Astrocyte of the cerebellum (primary cell): ENCODE results near the gene ONECUT3.

Source experiments
- DNase-seq: peaks from one replicate; pipeline ENCODE4 v3.0.0-alpha.2; 2011; ENCODE audit warnings: low read depth
- H3K4me3 ChIP-seq: 2 replicates; pipeline ENCODE4 v1.5.1; 2011; ENCODE audit warnings: mild to moderate bottlenecking, low read depth, low read length, moderate library complexity
- in situ Hi-C: cut with HindIII; loops from 2 replicates; pipeline ENCODE4 v1.10.0; 2017; ENCODE audit warnings: low sequenced_read_pairs
- TF ChIP-seq, protein P1 (sequence below): IDR thresholded peaks from 2 replicates; pipeline ENCODE4 v1.5.1; 2012; ENCODE audit warnings: low read length, low read depth, moderate library complexity, mild to moderate bottlenecking; ENCODE audit errors: missing control alignments

ONECUT3 gene

DNA sequence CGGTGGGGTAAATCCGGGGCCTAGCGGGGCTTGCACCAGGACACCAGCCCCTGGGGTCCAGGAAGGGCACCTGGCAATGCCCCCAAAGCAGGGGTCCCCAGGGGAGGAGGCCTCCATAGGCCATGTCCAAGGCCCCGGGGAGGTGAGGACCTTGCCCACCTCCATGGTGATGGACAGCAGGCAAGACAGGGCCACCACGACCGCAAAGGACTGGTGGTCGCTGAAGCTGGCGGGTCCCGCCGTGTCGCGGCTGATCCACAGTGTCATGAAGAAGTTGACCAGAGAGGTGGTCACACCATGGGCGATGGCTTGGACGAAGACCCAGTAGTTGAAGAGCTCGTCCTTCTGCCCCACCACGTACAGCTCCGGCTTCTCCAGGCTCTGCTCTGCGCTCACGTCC, 32.0 kb downstream of the ONECUT3 start:
- H3K4me3 ChIP-seq: no peak overlapping the region
- no peak for DNase-seq
- in situ Hi-C loops: no loop called here
- TF ChIP-seq, protein P1, sequence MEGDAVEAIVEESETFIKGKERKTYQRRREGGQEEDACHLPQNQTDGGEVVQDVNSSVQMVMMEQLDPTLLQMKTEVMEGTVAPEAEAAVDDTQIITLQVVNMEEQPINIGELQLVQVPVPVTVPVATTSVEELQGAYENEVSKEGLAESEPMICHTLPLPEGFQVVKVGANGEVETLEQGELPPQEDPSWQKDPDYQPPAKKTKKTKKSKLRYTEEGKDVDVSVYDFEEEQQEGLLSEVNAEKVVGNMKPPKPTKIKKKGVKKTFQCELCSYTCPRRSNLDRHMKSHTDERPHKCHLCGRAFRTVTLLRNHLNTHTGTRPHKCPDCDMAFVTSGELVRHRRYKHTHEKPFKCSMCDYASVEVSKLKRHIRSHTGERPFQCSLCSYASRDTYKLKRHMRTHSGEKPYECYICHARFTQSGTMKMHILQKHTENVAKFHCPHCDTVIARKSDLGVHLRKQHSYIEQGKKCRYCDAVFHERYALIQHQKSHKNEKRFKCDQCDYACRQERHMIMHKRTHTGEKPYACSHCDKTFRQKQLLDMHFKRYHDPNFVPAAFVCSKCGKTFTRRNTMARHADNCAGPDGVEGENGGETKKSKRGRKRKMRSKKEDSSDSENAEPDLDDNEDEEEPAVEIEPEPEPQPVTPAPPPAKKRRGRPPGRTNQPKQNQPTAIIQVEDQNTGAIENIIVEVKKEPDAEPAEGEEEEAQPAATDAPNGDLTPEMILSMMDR: no peak

DNA sequence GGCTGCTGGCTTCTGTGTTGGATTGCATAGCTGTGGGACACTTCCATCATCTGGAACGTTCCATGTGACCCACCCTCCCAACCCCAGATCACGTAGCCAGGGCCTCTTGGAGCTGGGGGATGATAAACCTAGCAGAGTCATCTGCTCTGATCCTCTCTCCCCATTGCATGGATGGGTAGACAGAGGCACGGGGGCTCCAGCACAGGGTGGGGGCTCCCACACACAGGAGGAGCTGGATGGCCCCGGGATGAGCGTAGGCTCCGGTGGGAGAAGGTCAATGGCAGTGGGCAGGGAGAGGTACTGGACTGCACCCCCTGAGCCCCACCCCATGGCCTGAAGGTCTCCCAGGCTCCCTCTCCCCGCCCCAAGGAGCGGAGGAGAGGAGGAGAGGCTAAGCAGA, 33.4 kb downstream of the ONECUT3 start:
- TF ChIP-seq, protein P1: no peak
- in situ Hi-C loops: no loop called here
- DNase-seq: no peak
- H3K4me3 ChIP-seq: no peak overlapping the region

DNA sequence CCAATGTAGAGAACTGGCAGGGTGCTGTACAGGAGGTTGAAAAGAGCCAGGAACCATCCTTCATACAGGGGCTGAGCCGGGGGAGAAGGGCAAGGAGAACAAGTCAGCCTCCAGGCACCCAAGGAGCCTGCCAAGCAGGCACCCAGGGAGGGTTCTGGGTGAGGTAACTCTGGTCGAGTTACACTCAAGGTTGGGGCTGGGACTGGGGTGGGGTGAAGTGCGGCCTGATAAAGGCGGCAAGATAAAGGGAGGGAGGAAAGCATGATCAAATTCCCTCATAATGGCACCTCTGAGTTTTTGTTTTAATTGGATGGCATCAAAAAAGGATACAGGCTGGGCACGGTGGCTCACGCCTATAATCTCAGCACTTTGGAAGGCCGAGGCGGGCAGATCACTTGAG, 33.8 kb downstream of the ONECUT3 start:
- DNase-seq: no peak
- in situ Hi-C loops: no loop called here

DNA sequence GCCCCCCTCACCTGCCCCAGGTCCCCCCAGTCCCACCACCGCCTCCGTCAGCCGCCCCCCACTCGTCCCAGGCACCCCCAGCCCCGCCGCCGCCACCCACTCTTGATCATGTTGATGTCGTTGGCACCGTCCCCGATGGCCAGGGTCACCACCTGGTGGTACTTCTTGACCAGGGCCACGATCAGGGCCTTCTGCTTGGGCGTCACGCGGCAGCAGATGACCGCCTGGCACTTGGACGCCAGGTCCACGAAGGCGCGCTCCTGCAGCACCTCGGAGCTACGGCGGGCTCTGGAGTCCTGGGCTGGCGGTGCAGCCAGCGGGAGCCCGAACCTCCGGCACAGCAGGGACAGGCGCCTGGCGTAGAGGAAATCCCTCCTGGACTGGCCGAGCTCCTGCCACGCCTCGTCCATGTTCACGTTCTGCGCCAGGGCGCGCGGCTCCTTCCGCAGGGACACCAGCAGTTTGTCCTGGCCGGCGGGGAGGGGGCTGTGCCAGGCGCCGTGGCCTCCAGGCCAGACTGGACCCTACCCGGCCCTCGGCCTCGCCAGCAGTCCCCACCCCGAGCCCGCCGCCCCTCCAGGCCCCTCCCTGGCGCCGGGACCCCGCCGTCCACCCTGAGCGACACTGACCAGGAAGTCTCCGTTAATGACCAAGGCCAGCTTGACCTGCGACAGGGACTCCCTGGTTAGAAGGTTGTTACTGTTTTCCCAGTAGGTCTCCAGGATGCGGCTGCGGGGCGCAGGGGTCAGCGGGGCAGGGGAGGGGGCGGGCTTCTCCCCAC, 36.1 kb downstream of the ONECUT3 start:
- H3K4me3 ChIP-seq: no peak overlapping the region
- in situ Hi-C loops: no loop called here
- DNase-seq: no peak
- TF ChIP-seq, protein P1: no peak

More for the DNA sequence above, 33.8 kb downstream of the ONECUT3 start:
- TF ChIP-seq, protein P1: no peak
- H3K4me3 ChIP-seq: no peak overlapping the region

DNA sequence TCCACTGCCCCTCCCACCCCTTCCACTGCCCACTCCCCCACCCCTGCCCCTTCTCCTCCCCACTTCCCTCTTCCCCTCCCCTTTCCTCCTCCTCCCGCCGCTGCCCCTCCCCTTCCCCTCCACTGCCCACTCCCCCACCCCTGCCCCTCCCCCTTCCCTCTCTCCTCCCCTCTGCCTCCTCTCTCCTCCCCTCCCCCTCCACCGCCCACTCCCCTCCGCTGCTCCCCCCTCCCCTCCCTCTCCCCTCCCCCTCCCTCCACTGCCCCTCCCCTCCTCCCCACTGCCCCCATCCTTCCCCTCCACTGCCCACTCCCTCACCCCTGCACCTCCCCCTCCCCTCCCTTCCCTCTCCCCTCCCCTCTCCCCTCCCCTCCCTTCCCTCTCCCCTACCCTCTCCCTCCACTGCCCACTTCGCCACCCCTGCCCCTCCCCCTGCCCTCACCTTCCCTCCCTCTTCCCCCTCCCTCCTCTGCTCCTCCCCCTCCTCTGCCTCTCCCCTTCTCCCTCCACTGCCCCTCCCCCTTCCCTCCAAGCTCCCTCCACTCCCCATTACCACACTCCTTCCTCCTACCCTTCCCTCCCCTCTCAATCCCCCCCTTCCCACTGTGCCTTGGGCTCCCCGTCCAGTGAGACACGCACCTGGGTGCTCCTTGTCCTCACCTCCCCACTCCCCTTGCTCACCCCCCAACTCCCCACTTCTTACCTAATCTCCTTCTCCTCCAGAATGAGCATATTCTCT, 36.9 kb downstream of the ONECUT3 start:
- no peak overlapping the region for H3K4me3 ChIP-seq
- TF ChIP-seq, protein P1: no peak
- in situ Hi-C loops: no loop called here
- DNase-seq: no peak

DNA sequence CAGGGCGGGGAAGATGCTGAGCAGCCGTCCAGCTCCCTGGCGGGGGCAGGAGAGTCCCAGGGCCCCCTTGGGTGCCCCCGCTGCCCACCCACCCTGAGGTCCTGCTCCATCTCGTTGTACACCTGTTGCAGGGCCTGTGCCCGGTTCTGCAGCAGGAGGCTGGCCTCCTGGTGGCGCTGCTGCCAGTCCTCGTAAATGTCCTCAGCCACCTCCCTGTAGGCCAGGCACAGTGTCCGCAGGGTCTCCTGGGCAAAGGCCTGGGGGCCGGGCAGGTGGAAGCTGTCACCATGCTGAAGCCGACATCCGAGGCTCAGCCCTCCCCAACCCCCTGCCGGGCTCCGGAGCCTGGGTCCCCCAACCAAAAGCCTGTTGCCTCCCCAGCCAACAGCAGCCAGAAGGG, 38.6 kb downstream of the ONECUT3 start:
- TF ChIP-seq, protein P1: no peak
- H3K4me3 ChIP-seq: no peak overlapping the region
- in situ Hi-C loops: no loop called here
- no peak for DNase-seq
